Measurements from ENCODE around the gene ZRANB1. TPM values are rescaled to one million over a fixed set of nuclear protein-coding genes. Genes with fewer than 3 reads are reported as not detected.

The ZRANB1 gene
- total RNA-seq, 1 experiment from 2014 or later = 22.6 TPM

DNA sequence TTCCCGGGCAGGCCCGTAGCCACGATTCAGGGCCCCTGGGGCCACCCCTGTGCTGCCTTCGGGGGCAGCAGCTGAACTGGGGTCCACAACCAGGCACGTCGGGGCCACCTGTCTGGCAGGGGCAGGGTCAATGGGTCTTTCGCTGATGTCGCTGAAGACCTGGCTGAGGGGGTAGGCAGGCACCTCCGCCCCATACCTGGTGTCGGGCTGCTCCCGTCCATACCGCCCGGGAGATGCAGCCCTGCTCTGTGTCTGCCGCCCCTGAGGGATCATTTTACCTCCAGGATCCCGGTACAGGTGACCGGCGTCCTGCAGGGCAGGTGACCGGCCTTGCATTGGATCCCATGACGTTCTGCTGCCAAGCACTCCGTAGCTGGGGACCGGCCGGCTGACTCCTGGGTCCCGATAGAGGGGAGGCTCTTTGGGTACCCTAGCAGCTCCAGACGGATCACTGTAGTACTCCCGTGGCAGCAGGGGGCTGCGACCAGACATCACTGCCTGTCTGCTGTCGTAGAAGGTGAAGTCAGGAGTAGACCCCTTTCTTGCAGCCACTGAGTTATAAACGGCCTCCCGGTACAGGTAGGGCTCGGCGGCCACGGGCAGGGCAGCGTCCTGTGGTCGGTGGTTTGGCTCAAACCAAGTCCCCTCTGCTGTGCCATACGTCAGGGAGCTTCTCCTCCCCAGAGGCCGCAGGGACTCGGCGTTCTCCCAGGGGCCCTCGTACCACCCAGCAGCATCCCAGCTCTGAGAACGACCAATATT, 85.2 kb downstream of the ZRANB1 start:
- DNase-seq (ENCODE audit: low spot score) = no peak
- ChIA-PET POLR2A (ENCODE audit: low non-redundant PET) (no interaction called here), CTCF (interaction anchor here (0.5 kb wide), 1 partner anchor 670 kb away, joined by 3 read pairs; no protein-coding TSS in a partner anchor)
- Histone ChIP-seq H3K4me1 (ENCODE audit: insufficient read depth, low read length, poor library complexity, severe bottlenecking) (peaks cover 47% of the 10 kb centered on the region), H3K4me3 (ENCODE audit: low read depth, low read length, poor library complexity, severe bottlenecking) (no peak overlapping the region), H3K36me3 (ENCODE audit: insufficient read depth, low read length, poor library complexity, severe bottlenecking) (peaks cover 4% of the 10 kb centered on the region), H3K9me3 (ENCODE audit: low read depth, low read length, poor library complexity, severe bottlenecking) (no peaks in the 10 kb centered on the region), H3K27ac (ENCODE audit: low read depth, low read length, poor library complexity, severe bottlenecking) (peak overlapping the region; percentile 32), H3K27me3 (replicated peaks; ENCODE audit: insufficient read depth, low read depth, low read length, poor library complexity) (no peaks in the 10 kb centered on the region)
- intact Hi-C loops (cut with micrococcal nuclease; ENCODE audit: unreplicated experiment) = no loop called here
- no peak for TF ChIP-seq EZH2 (IDR thresholded peaks at IDR 0.05; ENCODE audit: borderline replicate concordance, low read depth, low read length, poor library complexity, severe bottlenecking)
- TF ChIP-seq, protein P1, sequence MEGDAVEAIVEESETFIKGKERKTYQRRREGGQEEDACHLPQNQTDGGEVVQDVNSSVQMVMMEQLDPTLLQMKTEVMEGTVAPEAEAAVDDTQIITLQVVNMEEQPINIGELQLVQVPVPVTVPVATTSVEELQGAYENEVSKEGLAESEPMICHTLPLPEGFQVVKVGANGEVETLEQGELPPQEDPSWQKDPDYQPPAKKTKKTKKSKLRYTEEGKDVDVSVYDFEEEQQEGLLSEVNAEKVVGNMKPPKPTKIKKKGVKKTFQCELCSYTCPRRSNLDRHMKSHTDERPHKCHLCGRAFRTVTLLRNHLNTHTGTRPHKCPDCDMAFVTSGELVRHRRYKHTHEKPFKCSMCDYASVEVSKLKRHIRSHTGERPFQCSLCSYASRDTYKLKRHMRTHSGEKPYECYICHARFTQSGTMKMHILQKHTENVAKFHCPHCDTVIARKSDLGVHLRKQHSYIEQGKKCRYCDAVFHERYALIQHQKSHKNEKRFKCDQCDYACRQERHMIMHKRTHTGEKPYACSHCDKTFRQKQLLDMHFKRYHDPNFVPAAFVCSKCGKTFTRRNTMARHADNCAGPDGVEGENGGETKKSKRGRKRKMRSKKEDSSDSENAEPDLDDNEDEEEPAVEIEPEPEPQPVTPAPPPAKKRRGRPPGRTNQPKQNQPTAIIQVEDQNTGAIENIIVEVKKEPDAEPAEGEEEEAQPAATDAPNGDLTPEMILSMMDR (conservative IDR thresholded peaks at IDR 0.05; ENCODE audit: low read depth, low read length) = no peak
- BruUV-seq (replicated peaks) = no TSS peak

DNA sequence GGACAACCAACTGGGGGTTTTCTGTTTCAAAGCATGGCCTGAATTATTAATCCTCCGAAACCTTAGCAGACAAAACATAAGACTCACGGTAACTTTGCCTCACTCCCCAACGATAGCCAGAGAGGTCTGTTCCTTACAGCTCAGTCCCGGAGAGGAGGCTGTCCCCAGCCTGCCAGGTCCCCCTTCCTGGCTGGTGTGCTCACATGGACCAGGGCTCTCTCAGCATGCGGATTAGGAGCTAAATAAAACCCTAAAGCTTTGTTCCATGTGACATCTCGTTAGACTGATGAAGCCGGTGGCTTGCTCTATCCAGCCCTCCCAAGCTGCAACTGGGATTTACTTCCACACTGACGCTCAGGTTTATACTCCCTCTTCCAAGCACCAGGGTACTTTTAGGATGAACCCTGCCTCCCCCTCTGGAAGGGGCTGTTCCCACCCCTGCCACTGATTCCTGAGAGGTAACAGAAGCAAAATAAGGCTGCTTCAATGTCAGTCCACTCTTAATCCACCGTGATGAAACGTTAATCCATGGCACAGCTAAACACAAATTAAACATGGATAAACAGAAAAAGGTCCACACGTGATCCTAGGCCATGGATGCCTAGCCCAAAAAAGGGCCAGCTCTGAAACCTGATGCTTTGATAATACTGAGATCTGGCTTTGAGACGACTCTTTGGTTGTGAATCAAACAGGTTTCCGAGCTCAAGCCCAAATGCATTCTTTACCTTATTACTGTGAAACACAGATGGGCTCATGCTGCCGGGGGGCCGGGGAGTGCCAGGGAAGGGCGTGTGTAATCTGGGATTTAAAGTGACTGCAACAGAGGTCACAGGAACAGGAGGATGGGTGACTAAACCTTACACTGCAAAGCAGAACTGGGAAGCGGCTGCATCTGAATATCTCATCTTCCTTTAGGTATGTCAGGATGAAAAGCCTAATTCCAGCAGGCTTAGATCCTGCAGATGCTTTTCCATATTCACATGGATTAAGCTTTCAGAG, 86.2 kb downstream of the ZRANB1 start:
- Histone ChIP-seq H3K9me3 (ENCODE audit: low read depth, low read length, poor library complexity, severe bottlenecking) (no peaks in the 10 kb centered on the region), H3K27me3 (replicated peaks; ENCODE audit: insufficient read depth, low read depth, low read length, poor library complexity) (no peaks in the 10 kb centered on the region), H3K36me3 (ENCODE audit: insufficient read depth, low read length, poor library complexity, severe bottlenecking) (peaks cover 4% of the 10 kb centered on the region), H3K4me3 (ENCODE audit: low read depth, low read length, poor library complexity, severe bottlenecking) (no peak overlapping the region), H3K4me1 (ENCODE audit: insufficient read depth, low read length, poor library complexity, severe bottlenecking) (peaks cover 40% of the 10 kb centered on the region), H3K27ac (ENCODE audit: low read depth, low read length, poor library complexity, severe bottlenecking) (peak overlapping the region; percentile 32)
- BruUV-seq (replicated peaks) = no TSS peak
- TF ChIP-seq EZH2 (IDR thresholded peaks at IDR 0.05; ENCODE audit: borderline replicate concordance, low read depth, low read length, poor library complexity, severe bottlenecking) = no peak
- TF ChIP-seq, protein P1 (conservative IDR thresholded peaks at IDR 0.05; ENCODE audit: low read depth, low read length) = no peak
- no peak for DNase-seq (ENCODE audit: low spot score)
- POLR2A ChIA-PET (ENCODE audit: low non-redundant PET) = no interaction called here
- intact Hi-C loops (cut with micrococcal nuclease; ENCODE audit: unreplicated experiment) = no loop called here
- CTCF ChIA-PET = interaction anchor here (0.5 to 0.6 kb wide), 3 partner anchors 27 to 669 kb away, joined by 3 to 4 read pairs (median 3); no protein-coding TSS in a partner anchor

DNA sequence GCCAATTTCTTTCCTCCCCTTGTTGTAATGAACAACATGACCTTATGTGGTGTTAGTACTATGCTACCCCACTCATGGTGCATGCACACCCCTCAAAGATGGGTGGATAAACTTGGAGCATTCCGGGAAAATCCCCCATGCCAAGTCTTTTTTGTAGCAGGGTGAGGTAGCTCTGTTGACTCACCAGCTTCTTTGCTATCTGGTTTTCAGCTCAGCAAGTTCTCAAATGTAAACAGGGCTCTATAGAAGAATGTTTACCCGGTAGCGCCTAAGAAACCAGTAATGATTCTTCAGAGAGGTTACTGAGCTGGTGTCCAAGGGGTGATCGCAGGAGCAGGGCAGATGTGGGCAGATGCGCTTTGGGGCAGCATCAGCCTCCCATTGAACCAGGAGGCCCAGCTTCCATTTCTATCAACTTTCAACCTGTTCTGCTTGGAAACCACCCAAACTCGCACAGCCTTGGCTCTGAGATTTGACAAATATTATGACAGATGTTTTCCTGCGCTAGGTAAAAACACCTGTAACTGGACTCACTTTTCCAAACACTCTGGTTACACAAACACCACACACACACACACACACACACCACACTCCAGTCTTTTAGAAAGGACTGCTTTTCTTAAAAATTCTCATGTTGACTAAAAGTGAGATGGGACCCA, 87.8 kb downstream of the ZRANB1 start:
- intact Hi-C loops (cut with micrococcal nuclease; ENCODE audit: unreplicated experiment) = no loop called here
- Histone ChIP-seq H3K9me3 (ENCODE audit: low read depth, low read length, poor library complexity, severe bottlenecking) (no peaks in the 10 kb centered on the region), H3K4me1 (ENCODE audit: insufficient read depth, low read length, poor library complexity, severe bottlenecking) (peaks cover 32% of the 10 kb centered on the region), H3K36me3 (ENCODE audit: insufficient read depth, low read length, poor library complexity, severe bottlenecking) (peaks cover 4% of the 10 kb centered on the region), H3K27me3 (replicated peaks; ENCODE audit: insufficient read depth, low read depth, low read length, poor library complexity) (no peaks in the 10 kb centered on the region), H3K4me3 (ENCODE audit: low read depth, low read length, poor library complexity, severe bottlenecking) (no peak overlapping the region), H3K27ac (ENCODE audit: low read depth, low read length, poor library complexity, severe bottlenecking) (no peak overlapping the region)
- no TSS peak for BruUV-seq (replicated peaks)
- DNase-seq (ENCODE audit: low spot score) = no peak
- POLR2A ChIA-PET (ENCODE audit: low non-redundant PET) = interaction anchor here (0.8 kb wide), 1 partner anchor 350 kb away, joined by 3 read pairs; no protein-coding TSS in a partner anchor
- CTCF ChIA-PET = no interaction called here
- TF ChIP-seq, protein P1 (conservative IDR thresholded peaks at IDR 0.05; ENCODE audit: low read depth, low read length) = no peak
- no peak for TF ChIP-seq EZH2 (IDR thresholded peaks at IDR 0.05; ENCODE audit: borderline replicate concordance, low read depth, low read length, poor library complexity, severe bottlenecking)

All from A673 (cell line).